Measurements from ENCODE around the gene AMFR.

AMFR gene

GRCh38 chr16:56362706-56363105 is 62.6 kb downstream of the AMFR start:
- TF ChIP-seq ZNF239 (tag by site-specific recombination; IDR thresholded peaks at IDR 0.05) (no peak), ZNF830 (tag by site-specific recombination; IDR thresholded peaks at IDR 0.05; ENCODE audit: low read depth) (no peak), ZNF354C (tag by site-specific recombination; IDR thresholded peaks at IDR 0.05; ENCODE audit: borderline replicate concordance, low read depth) (no peak), GLI4 (tag by site-specific recombination; IDR thresholded peaks at IDR 0.05) (no peak), ZNF174 (tag by site-specific recombination; IDR thresholded peaks at IDR 0.05) (no peak), ZNF155 (tag by site-specific recombination; IDR thresholded peaks at IDR 0.05) (no peak), ZNF664 (tag by site-specific recombination; IDR thresholded peaks at IDR 0.05) (no peak), ZNF837 (tag by site-specific recombination; IDR thresholded peaks at IDR 0.05) (no peak), CTCF (tag by site-specific recombination; IDR thresholded peaks at IDR 0.05) (no peak), ZNF121 (tag by site-specific recombination; IDR thresholded peaks at IDR 0.05) (no peak), ZFP37 (tag by site-specific recombination; IDR thresholded peaks at IDR 0.05) (no peak), OVOL3 (tag by site-specific recombination; IDR thresholded peaks at IDR 0.05) (no peak), ZBTB26 (tag by site-specific recombination; optimal IDR thresholded peaks at IDR 0.05) (no peak), IKZF3 (tag by site-specific recombination; IDR thresholded peaks at IDR 0.05) (no peak), KLF8 (tag by site-specific recombination; IDR thresholded peaks at IDR 0.05) (no peak), PRDM1 (tag by site-specific recombination; IDR thresholded peaks at IDR 0.05) (no peak), HOXA7 (CRISPR knock-in tag; IDR thresholded peaks at IDR 0.05; ENCODE audit: borderline replicate concordance) (no peak), ZNF19 (tag by site-specific recombination; IDR thresholded peaks at IDR 0.05; ENCODE audit: low read depth) (no peak)
- TF ChIP-seq, protein P1, sequence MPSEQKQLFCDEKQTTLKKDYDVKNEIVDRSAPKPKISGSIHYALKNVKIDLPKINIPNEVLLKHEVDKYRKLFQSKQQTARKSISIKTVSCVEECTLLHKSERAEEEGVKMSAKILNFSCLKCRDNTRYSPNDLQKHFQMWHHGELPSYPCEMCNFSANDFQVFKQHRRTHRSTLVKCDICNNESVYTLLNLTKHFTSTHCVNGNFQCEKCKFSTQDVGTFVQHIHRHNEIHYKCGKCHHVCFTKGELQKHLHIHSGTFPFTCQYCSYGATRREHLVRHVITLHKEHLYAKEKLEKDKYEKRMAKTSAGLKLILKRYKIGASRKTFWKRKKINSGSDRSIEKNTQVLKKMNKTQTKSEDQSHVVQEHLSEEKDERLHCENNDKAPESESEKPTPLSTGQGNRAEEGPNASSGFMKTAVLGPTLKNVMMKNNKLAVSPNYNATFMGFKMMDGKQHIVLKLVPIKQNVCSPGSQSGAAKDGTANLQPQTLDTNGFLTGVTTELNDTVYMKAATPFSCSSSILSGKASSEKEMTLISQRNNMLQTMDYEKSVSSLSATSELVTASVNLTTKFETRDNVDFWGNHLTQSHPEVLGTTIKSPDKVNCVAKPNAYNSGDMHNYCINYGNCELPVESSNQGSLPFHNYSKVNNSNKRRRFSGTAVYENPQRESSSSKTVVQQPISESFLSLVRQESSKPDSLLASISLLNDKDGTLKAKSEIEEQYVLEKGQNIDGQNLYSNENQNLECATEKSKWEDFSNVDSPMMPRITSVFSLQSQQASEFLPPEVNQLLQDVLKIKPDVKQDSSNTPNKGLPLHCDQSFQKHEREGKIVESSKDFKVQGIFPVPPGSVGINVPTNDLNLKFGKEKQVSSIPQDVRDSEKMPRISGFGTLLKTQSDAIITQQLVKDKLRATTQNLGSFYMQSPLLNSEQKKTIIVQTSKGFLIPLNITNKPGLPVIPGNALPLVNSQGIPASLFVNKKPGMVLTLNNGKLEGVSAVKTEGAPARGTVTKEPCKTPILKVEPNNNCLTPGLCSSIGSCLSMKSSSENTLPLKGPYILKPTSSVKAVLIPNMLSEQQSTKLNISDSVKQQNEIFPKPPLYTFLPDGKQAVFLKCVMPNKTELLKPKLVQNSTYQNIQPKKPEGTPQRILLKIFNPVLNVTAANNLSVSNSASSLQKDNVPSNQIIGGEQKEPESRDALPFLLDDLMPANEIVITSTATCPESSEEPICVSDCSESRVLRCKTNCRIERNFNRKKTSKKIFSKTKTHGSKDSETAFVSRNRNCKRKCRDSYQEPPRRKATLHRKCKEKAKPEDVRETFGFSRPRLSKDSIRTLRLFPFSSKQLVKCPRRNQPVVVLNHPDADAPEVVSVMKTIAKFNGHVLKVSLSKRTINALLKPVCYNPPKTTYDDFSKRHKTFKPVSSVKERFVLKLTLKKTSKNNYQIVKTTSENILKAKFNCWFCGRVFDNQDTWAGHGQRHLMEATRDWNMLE (tag by site-specific recombination; conservative IDR thresholded peaks at IDR 0.05; ENCODE audit: low read depth): no peak
- TF ChIP-seq, protein P2, sequence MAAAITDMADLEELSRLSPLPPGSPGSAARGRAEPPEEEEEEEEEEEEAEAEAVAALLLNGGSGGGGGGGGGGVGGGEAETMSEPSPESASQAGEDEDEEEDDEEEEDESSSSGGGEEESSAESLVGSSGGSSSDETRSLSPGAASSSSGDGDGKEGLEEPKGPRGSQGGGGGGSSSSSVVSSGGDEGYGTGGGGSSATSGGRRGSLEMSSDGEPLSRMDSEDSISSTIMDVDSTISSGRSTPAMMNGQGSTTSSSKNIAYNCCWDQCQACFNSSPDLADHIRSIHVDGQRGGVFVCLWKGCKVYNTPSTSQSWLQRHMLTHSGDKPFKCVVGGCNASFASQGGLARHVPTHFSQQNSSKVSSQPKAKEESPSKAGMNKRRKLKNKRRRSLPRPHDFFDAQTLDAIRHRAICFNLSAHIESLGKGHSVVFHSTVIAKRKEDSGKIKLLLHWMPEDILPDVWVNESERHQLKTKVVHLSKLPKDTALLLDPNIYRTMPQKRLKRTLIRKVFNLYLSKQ (tag by site-specific recombination; IDR thresholded peaks at IDR 0.05; ENCODE audit: borderline replicate concordance): no peak
- no peak overlapping the region for H3K4me3 ChIP-seq (ENCODE audit: low read depth, low read length)
- no peaks in the 10 kb centered on the region for H3K9me3 ChIP-seq (ENCODE audit: control insufficient read depth, insufficient read depth, low read depth, low read length)
- CTCF ChIA-PET: interaction anchor here (0.6 kb wide), 1 partner anchor 346 kb away, joined by 3 read pairs; no protein-coding TSS in a partner anchor
- POLR2A ChIA-PET: no interaction called here
- no peaks in the 10 kb centered on the region; the same call in 1 of the 2 replicates for H3K4me1 ChIP-seq (ENCODE audit: control insufficient read depth, insufficient read depth, low read length)
- no peak overlapping the region for H3K27ac ChIP-seq (ENCODE audit: extremely low read depth, low read depth, low read length)
- peaks cover 0 to 65% of the 10 kb centered on the region in 2 experiments for H3K36me3 ChIP-seq (ENCODE audit: control insufficient read depth in 2 of 2, insufficient read depth in 1 of 2, low read length in 2 of 2)
